H1 (cell line): ENCODE results near the gene SPEN. TPM values are rescaled to one million over a fixed set of nuclear protein-coding genes. Genes with fewer than 3 reads are reported as not detected.

Experiments used
- CTCF ChIA-PET: fragments of 300-600 bp; sonication (Branson Sonifier 250); formaldehyde crosslinking; loops from one replicate; lab custom pipeline; 2021; ENCODE audit not compliant: partially characterized antibody; lab: Charles Lee
- POLR2A ChIA-PET: fragments of 300-600 bp; sonication (Branson Sonifier 250); formaldehyde crosslinking; loops from one replicate; lab custom pipeline; 2021; ENCODE audit warnings: inconsistent platforms; ENCODE audit not compliant: partially characterized antibody; lab: Charles Lee
- DNase-seq, 2 experiments: peaks; one replicate each; pipeline versions ENCODE4 v3.0.0 to v3.0.0-alpha.2; 2010 to 2022; ENCODE audit warnings: low spot score in 2 of 2, low read depth in 1 of 2, mixed read lengths in 1 of 2
- FAIRE-seq: peaks from 2 replicates; lab custom pipeline; 2011; peaks lifted over from hg19 to GRCh38; lab: Jason Lieb, UNC
- H2AFZ ChIP-seq: 2 replicates; pipeline ENCODE4 v1.8.1; 2012; ENCODE audit warnings: low read length, inconsistent platforms
- H2AK5ac ChIP-seq: 2 replicates; pipeline ENCODE4 v1.6.1; 2013; ENCODE audit warnings: low read depth, low read length
- H2BK120ac ChIP-seq: replicated peaks from 2 replicates; pipeline ENCODE3; 2013; ENCODE audit warnings: low read depth, low read length, inconsistent platforms
- H2BK12ac ChIP-seq: 2 replicates; pipeline ENCODE4 v1.6.1; 2013; ENCODE audit warnings: low read depth, low read length
- H2BK15ac ChIP-seq: 2 replicates; pipeline ENCODE4 v1.6.1; 2013; ENCODE audit warnings: low read length
- H2BK20ac ChIP-seq: 2 replicates; pipeline ENCODE4 v1.6.1; 2013; ENCODE audit warnings: low read length
- H2BK5ac ChIP-seq: 2 replicates; pipeline ENCODE4 v1.6.1; 2013; ENCODE audit warnings: low read depth, low read length
- H3K14ac ChIP-seq: 2 replicates; pipeline ENCODE4 v1.6.1; 2013; ENCODE audit warnings: inconsistent platforms; ENCODE audit not compliant: insufficient read length
- H3K18ac ChIP-seq: 2 replicates; pipeline ENCODE4 v1.6.1; 2013; ENCODE audit warnings: low read length; ENCODE audit errors: extremely low read depth
- H3K23ac ChIP-seq: 2 replicates; pipeline ENCODE4 v1.6.1; 2013; ENCODE audit warnings: inconsistent platforms; ENCODE audit not compliant: insufficient read length
- H3K23me2 ChIP-seq: 2 replicates; pipeline ENCODE4 v1.6.1; 2013; ENCODE audit warnings: low read depth, low read length
- H3K27ac ChIP-seq: 2 replicates; pipeline ENCODE4 v1.6.1; 2011; ENCODE audit warnings: low read depth, low read length, inconsistent platforms
- H3K27me3 ChIP-seq, 4 experiments: replicated peaks in 1 of 4; 1 replicate in 1 of 4; 2 replicates in 3 of 4; pipeline versions ENCODE4 v1.6.1 to v1.8.1; 2011 to 2013; ENCODE audit warnings: low read length in 3 of 4, mild to moderate bottlenecking in 3 of 4, inconsistent platforms in 2 of 4, mixed read lengths in 2 of 4, moderate library complexity in 1 of 4; ENCODE audit not compliant: control insufficient read depth in 3 of 4, insufficient read depth in 3 of 4; ENCODE audit errors: extremely low read depth in 1 of 4
- H3K36me3 ChIP-seq, 4 experiments: 2 replicates each; pipeline versions ENCODE4 v1.6.1 to v1.8.1; 2011 to 2013; ENCODE audit warnings: mild to moderate bottlenecking in 4 of 4, low read length in 3 of 4, moderate library complexity in 2 of 4, control low read depth in 1 of 4, inconsistent platforms in 1 of 4; ENCODE audit not compliant: insufficient read depth in 4 of 4, control insufficient read depth in 2 of 4
- H3K4ac ChIP-seq: replicated peaks from 2 replicates; pipeline ENCODE3; 2013; ENCODE audit warnings: low read length, low read depth, mixed read lengths, inconsistent platforms; ENCODE audit not compliant: insufficient read length
- H3K4me1 ChIP-seq, 4 experiments: replicated peaks in 1 of 4; 1 replicate in 1 of 4; 2 replicates in 3 of 4; pipeline versions ENCODE4 v1.6.1 to v1.8.1; 2011 to 2013; ENCODE audit warnings: low read length in 3 of 4, inconsistent platforms in 2 of 4, mixed read lengths in 1 of 4; ENCODE audit not compliant: insufficient read depth in 4 of 4, control insufficient read depth in 3 of 4
- H3K4me2 ChIP-seq, 2 experiments: 2 replicates each; pipeline versions ENCODE4 v1.6.1 to v1.8.1; 2011 to 2013; ENCODE audit warnings: low read depth in 2 of 2, low read length in 2 of 2, control low read depth in 1 of 2, inconsistent platforms in 1 of 2, mild to moderate bottlenecking in 1 of 2; ENCODE audit not compliant: insufficient read depth in 1 of 2
- H3K4me3 ChIP-seq, 4 experiments: fragments of 200-600, 300-600 bp in 1 of 4; sonication (generic), shearing (Covaris generic), sonication (Bioruptor Twin) in 1 of 4; 2 replicates each; pipeline versions ENCODE4 v1.5.1 to v1.8.1; 2011 to 2016; ENCODE audit warnings: low read length in 4 of 4, low read depth in 3 of 4, control low read depth in 2 of 4, inconsistent platforms in 2 of 4, mild to moderate bottlenecking in 2 of 4, mixed read lengths in 1 of 4, moderate library complexity in 1 of 4; ENCODE audit not compliant: insufficient read depth in 2 of 4; ENCODE audit errors: extremely low read depth in 1 of 4
- H3K56ac ChIP-seq: replicated peaks from 2 replicates; pipeline ENCODE3; 2013; ENCODE audit warnings: low read depth, mild to moderate bottlenecking, mixed read lengths, low read length, inconsistent platforms; ENCODE audit not compliant: insufficient read length
- H3K79me1 ChIP-seq: 2 replicates; pipeline ENCODE4 v1.6.1; 2013; ENCODE audit warnings: low read depth, low read length, control low read depth
- H3K79me2 ChIP-seq, 2 experiments: 2 replicates each; pipeline versions ENCODE4 v1.6.1 to v1.8.1; 2012 to 2013; ENCODE audit warnings: low read length in 2 of 2, mild to moderate bottlenecking in 2 of 2, inconsistent platforms in 1 of 2; ENCODE audit not compliant: insufficient read depth in 2 of 2, control insufficient read depth in 1 of 2
- H3K9ac ChIP-seq, 4 experiments: replicated peaks in 1 of 4; 1 replicate in 1 of 4; 2 replicates in 3 of 4; pipeline versions ENCODE4 v1.6.1 to v1.8.1; 2011 to 2013; ENCODE audit warnings: low read depth in 3 of 4, low read length in 3 of 4, control low read depth in 2 of 4, mild to moderate bottlenecking in 2 of 4, moderate library complexity in 2 of 4, inconsistent platforms in 1 of 4; ENCODE audit errors: extremely low read depth in 1 of 4
- H3K9me3 ChIP-seq, 2 experiments: 2 replicates each; pipeline versions ENCODE4 v1.6.1 to v1.8.1; 2012 to 2013; ENCODE audit warnings: mild to moderate bottlenecking in 2 of 2, moderate library complexity in 2 of 2, control low read depth in 1 of 2, inconsistent platforms in 1 of 2, low read depth in 1 of 2, low read length in 1 of 2, mixed read lengths in 1 of 2; ENCODE audit not compliant: insufficient read depth in 2 of 2
- H4K20me1 ChIP-seq, 2 experiments: replicated peaks in 1 of 2; 2 replicates each; pipeline versions ENCODE3 to v1.8.1; 2011 to 2013; ENCODE audit warnings: inconsistent platforms in 2 of 2, low read length in 2 of 2, mild to moderate bottlenecking in 1 of 2; ENCODE audit not compliant: insufficient read depth in 2 of 2, control insufficient read depth in 1 of 2
- H4K5ac ChIP-seq: 2 replicates; pipeline ENCODE4 v1.6.1; 2013; ENCODE audit warnings: low read length, low read depth, mixed read lengths, inconsistent platforms; ENCODE audit not compliant: insufficient read length
- H4K8ac ChIP-seq: 2 replicates; pipeline ENCODE4 v1.8.0; 2013; ENCODE audit warnings: mild to moderate bottlenecking, moderate library complexity, low read length, inconsistent platforms; ENCODE audit not compliant: insufficient read depth; ENCODE audit errors: extremely low read depth
- H4K91ac ChIP-seq: replicated peaks from 2 replicates; pipeline ENCODE3; 2013; ENCODE audit warnings: low read length, mixed read lengths, inconsistent platforms; ENCODE audit not compliant: insufficient read length
- BRCA1 ChIP-seq: IDR thresholded peaks from 2 replicates; pipeline ENCODE4 v1.6.1; 2012; ENCODE audit warnings: low read depth, low read length, improper control_type of control experiment
- CBX5 ChIP-seq: fragments of 300-800, 300-1000 bp; sonication (generic); IDR thresholded peaks from 2 replicates; pipeline ENCODE4 v1.7.1; 2016; ENCODE audit warnings: antibody characterized with exemption, low read length, low read depth
- CREB1 ChIP-seq: IDR thresholded peaks from 2 replicates; pipeline ENCODE4 v1.6.1; 2012; ENCODE audit warnings: inconsistent platforms
- GABPA ChIP-seq: IDR thresholded peaks from 2 replicates; pipeline ENCODE4 v1.6.1; 2011; ENCODE audit warnings: mild to moderate bottlenecking, low read length, moderate library complexity, borderline replicate concordance; ENCODE audit not compliant: insufficient read depth
- KDM5A ChIP-seq: fragments of 200-600 bp; IDR thresholded peaks from 2 replicates; pipeline ENCODE4 v1.7.1; 2012; ENCODE audit warnings: mild to moderate bottlenecking, low read length, inconsistent platforms, mixed read lengths
- NRF1 ChIP-seq: IDR thresholded peaks from 2 replicates; pipeline ENCODE4 v1.6.1; 2011; ENCODE audit warnings: mild to moderate bottlenecking, low read depth, low read length, improper control_type of control experiment
- RBBP5 ChIP-seq: IDR thresholded peaks from 2 replicates; pipeline ENCODE4 v1.7.1; 2012; ENCODE audit warnings: low read depth, mild to moderate bottlenecking, inconsistent platforms, low read length, moderate library complexity, borderline replicate concordance
- RNF2 ChIP-seq: fragments of 200-900, 300-1000 bp; sonication (generic); IDR thresholded peaks from 2 replicates; pipeline ENCODE4 v1.7.1; 2016; ENCODE audit warnings: borderline replicate concordance, low read depth, mild to moderate bottlenecking, antibody characterized with exemption, low read length; ENCODE audit not compliant: poor library complexity, severe bottlenecking; ENCODE audit errors: missing control alignments
- SIN3A ChIP-seq, 2 experiments: IDR thresholded peaks in 1 of 2; conservative IDR thresholded peaks in 1 of 2; 2 replicates each; pipeline ENCODE4 v1.6.1; 2011 to 2012; ENCODE audit warnings: low read length in 2 of 2, improper control_type of control experiment in 1 of 2, low read depth in 1 of 2, mild to moderate bottlenecking in 1 of 2
- SRF ChIP-seq: IDR thresholded peaks from 2 replicates; pipeline ENCODE4 v1.6.1; 2011; ENCODE audit warnings: mild to moderate bottlenecking, low read depth, low read length, moderate library complexity
- TAF1 ChIP-seq: IDR thresholded peaks from 2 replicates; pipeline ENCODE4 v1.6.1; 2011; ENCODE audit warnings: mild to moderate bottlenecking, low read depth, low read length
- WGBS, 2 experiments: shearing (Covaris generic) in 1 of 2; methylation state at CpG; one replicate each; pipeline versions ENCODE4 v1.1.6 to v1.1.7; 2013 to 2015; ENCODE audit warnings: low lambda C conversion rate in 2 of 2, mixed read lengths in 2 of 2, inconsistent platforms in 1 of 2, low coverage in 1 of 2, missing lambda C conversion rate in 1 of 2; ENCODE audit not compliant: insufficient replicate concordance in 2 of 2, insufficient coverage in 1 of 2, insufficient read length in 1 of 2; ENCODE audit errors: extremely low coverage in 1 of 2, missing lambda C conversion rate in 1 of 2; 5-methylcytosine and 5-hydroxymethylcytosine counted together
- polyA plus RNA-seq, 7 experiments: library from polyadenylated mRNA; depleted of rRNA in 3 of 7; stranded (reverse) in 5 of 7; unstranded in 2 of 7; fragments of >200 nt in 5 of 7; fragments of 200-250 nt in 2 of 7; gene quantifications; 1 replicate in 5 of 7; 2 replicates in 1 of 7; 4 replicates in 1 of 7; pipeline versions ENCODE4 v1.2.1 to v1.2.3, GENCODE V29; 2011 to 2013; ENCODE audit warnings: missing spikeins in 2 of 7, mixed read lengths in 2 of 7
- total RNA-seq: library from RNA; stranded (reverse); fragmentation: NEBNext Ultra II Directional; extraction: Animal tissue kit (Norgen Biotek cat#: 25700); gene quantifications from 2 replicates; pipeline ENCODE4 v1.2.1, GENCODE V29; 2021
- TF ChIP-seq, protein P1 (sequence below): IDR thresholded peaks from 2 replicates; pipeline ENCODE4 v1.6.1; 2012; ENCODE audit warnings: inconsistent platforms

Gene SPEN
- total and polyA plus RNA-seq, 2 of the 8 experiments (the other 6 are each of a cell fraction or from before 2014, with no cell fraction given), result 12.5 to 52.1 TPM

DNA sequence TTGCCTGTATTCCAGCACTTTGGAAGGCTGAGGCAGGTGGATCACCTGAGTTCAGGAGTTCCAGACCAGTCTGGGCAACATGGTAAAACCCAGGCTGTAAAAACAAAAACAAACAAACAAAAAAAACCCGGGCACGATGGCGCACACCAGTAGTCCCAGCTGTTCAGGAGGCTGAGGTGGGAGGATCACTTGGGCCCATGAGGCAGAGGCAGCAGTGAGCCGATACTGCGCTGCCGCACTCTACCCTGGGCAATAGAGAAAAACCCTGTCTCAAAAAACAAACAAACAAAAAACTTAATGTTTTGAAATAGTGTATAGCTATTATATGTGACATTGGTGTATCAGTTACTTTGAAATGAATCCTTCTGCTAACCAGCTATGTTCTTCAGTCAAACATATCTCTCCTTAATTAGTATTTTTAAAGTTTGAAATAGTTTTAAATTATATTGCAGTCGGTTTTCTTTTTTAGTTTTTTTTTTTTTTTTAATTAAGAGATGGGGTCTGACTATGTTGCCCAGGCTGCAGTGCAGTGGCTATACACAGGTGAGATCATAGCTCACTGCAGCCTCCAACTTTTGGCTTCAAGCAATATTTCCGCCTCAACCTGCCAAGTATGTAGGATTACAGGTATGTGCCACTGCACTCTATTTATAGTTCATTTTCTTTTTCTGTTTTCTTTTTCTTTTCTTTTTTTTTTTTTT is 11.3 kb downstream of the SPEN start:
- H4K20me1 ChIP-seq, result peaks cover 0 to 5% of the 10 kb centered on the region in 2 experiments
- no peak overlapping the region for H3K56ac ChIP-seq
- FAIRE-seq, result no peak
- peak in 1 of 2 experiments; percentile 24 for DNase-seq
- H3K4ac ChIP-seq, result no peak overlapping the region
- H2AFZ ChIP-seq, result no peak overlapping the region
- H2BK20ac ChIP-seq, result no peak overlapping the region
- H2BK120ac ChIP-seq, result no peak overlapping the region
- ChIA-PET CTCF (interaction anchor here (1.3 kb wide), 1 partner anchor 67 kb away, joined by 3 read pairs; no protein-coding TSS in a partner anchor), POLR2A (interaction anchor here (3.2 kb wide), 1 partner anchor 10 kb away, joined by 15 read pairs; the partner anchor contains the start of gene SPEN)
- H2BK5ac ChIP-seq, result no peak overlapping the region
- no peaks in the 10 kb centered on the region for H3K4me1 ChIP-seq
- peaks cover 4 to 90% of the 10 kb centered on the region in 2 experiments; a peak in 3 of 4 replicates for H3K79me2 ChIP-seq
- H3K36me3 ChIP-seq, result no peaks in the 10 kb centered on the region
- no peak overlapping the region for H4K8ac ChIP-seq
- WGBS, 2 experiments, result 94% methylated on average over 8 of the region's 8 CpGs; no CpG with 5 or more reads in 1 of the 2 experiments
- H4K5ac ChIP-seq, result no peak overlapping the region
- no peak overlapping the region for H3K18ac ChIP-seq
- no peak overlapping the region for H3K27ac ChIP-seq
- H2AK5ac ChIP-seq, result no peak overlapping the region
- H3K9ac ChIP-seq, result no peak overlapping the region
- H3K79me1 ChIP-seq, result peaks cover 5% of the 10 kb centered on the region
- no peak overlapping the region for H3K4me2 ChIP-seq
- no peak overlapping the region for H2BK12ac ChIP-seq
- H4K91ac ChIP-seq, result no peak overlapping the region
- no peak overlapping the region for H3K14ac ChIP-seq
- no peaks in the 10 kb centered on the region for H3K27me3 ChIP-seq
- H3K4me3 ChIP-seq, result no peak overlapping the region
- H2BK15ac ChIP-seq, result no peak overlapping the region
- H3K9me3 ChIP-seq, result no peaks in the 10 kb centered on the region
- peaks cover 2% of the 10 kb centered on the region; the same call in 1 of the 2 replicates for H3K23me2 ChIP-seq
- no peak overlapping the region for H3K23ac ChIP-seq
- TF ChIP-seq SRF (no peak), CREB1 (no peak), TAF1 (no peak), KDM5A (no peak), NRF1 (no peak), RBBP5 (no peak), CBX5 (no peak), BRCA1 (no peak), RNF2 (no peak), SIN3A (conservative IDR thresholded peaks at IDR 0.05 in 1 of 2, IDR thresholded peaks at IDR 0.05 in 1 of 2; ENCODE audit: low read depth in 1 of 2, low read length in 2 of 2) (no peak), GABPA (no peak)
- TF ChIP-seq, protein P1, sequence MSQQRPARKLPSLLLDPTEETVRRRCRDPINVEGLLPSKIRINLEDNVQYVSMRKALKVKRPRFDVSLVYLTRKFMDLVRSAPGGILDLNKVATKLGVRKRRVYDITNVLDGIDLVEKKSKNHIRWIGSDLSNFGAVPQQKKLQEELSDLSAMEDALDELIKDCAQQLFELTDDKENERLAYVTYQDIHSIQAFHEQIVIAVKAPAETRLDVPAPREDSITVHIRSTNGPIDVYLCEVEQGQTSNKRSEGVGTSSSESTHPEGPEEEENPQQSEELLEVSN, result no peak
